ENCODE results near the gene EMC10. TPM values are rescaled to one million over a fixed set of nuclear protein-coding genes. Genes with fewer than 3 reads are reported as not detected.

Gene EMC10
- total and polyA plus RNA-seq, 2 donors (not counting 3 experiments of a cell fraction or from before 2014, with no cell fraction given), result 106 to 111 TPM

DNA sequence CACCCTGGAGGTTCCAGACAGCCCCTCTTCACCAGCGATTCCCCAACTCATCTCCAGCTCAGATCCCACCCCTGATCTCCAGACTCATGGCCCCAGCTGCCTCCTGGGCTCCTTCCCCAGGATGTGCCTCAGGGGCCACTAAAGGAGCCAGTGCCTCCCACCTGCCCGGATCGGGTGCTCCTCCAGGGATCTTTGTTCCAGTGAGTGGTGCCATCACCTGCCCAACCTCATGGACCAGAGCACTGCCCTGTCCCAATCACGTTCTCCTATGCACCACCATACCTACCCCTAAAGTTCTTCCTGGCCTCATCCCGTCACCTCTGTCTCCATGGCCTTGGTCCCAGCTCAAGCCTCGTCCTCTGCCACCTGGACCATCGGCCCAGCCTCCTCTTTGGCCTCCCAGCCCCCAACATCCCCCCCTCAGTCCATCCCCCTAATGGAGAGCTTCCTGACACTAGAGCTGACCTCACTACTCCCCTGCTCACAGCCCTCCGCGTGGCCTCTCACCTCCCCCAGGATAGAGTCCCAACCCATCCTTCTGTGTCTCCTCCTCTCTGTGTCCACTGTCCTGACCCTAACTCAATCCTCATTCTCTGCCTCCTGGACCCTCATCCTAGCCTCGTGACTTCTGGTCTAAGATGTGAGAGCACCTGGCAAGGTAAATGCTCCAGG, 9.1 kb downstream of the EMC10 start:
- FAIRE-seq (no peak), DNase-seq (ENCODE audit: low read depth, low spot score) (no peak)
- Histone ChIP-seq H3K27ac (ENCODE audit: insufficient read depth, low read depth, low read length) (no peak overlapping the region), H3K4me2 (ENCODE audit: insufficient read depth, low read length) (no peak overlapping the region), H3K36me3 (ENCODE audit: control insufficient read depth in 2 of 2, extremely low read depth in 1 of 2, insufficient read depth in 2 of 2, low read length in 2 of 2) (peaks cover 0 to 18% of the 10 kb centered on the region in 2 experiments), H2AFZ (ENCODE audit: low read depth, low read length) (no peak overlapping the region), H3K79me2 (ENCODE audit: control insufficient read depth, insufficient read depth, low read length) (no peaks in the 10 kb centered on the region), H3K9me3 (replicated peaks; ENCODE audit: control insufficient read depth, insufficient read depth, low read length) (no peaks in the 10 kb centered on the region), H3K9ac (replicated peaks; ENCODE audit: extremely low read depth, insufficient read depth, low read length) (no peak overlapping the region), H3K27me3 (ENCODE audit: control insufficient read depth in 2 of 2, insufficient read depth in 2 of 2, low read length in 2 of 2) (peaks cover 4 to 5% of the 10 kb centered on the region in 2 experiments), H3K9me1 (replicated peaks; ENCODE audit: control insufficient read depth, extremely low read depth, insufficient read depth, low read length) (no peaks in the 10 kb centered on the region), H4K20me1 (replicated peaks; ENCODE audit: control insufficient read depth, extremely low read depth, insufficient read depth, low read length) (no peaks in the 10 kb centered on the region), H3K4me3 (replicated peaks in 1 of 3; ENCODE audit: insufficient read depth in 1 of 3, low read depth in 1 of 3, low read length in 3 of 3) (no peak overlapping the region), H3K4me1 (ENCODE audit: control insufficient read depth, extremely low read depth, insufficient read depth, low read length) (no peaks in the 10 kb centered on the region)
- dilution Hi-C loops (cut with MboI; ENCODE audit: extremely low pct_ligation_motif_present, low sequenced_read_pairs) (no loop called here), intact Hi-C loops (cut with micrococcal nuclease) (no loop called here)
- ChIA-PET POLR2A (no interaction called here), CTCF (no interaction called here)
- no peak for TF ChIP-seq FOS (IDR thresholded peaks at IDR 0.05; ENCODE audit: borderline replicate concordance, insufficient read depth, low read length)
- no peak for TF ChIP-seq MYC (IDR thresholded peaks at IDR 0.05; ENCODE audit: low read depth, low read length)
- BruUV-seq (replicated peaks), result no TSS peak

DNA sequence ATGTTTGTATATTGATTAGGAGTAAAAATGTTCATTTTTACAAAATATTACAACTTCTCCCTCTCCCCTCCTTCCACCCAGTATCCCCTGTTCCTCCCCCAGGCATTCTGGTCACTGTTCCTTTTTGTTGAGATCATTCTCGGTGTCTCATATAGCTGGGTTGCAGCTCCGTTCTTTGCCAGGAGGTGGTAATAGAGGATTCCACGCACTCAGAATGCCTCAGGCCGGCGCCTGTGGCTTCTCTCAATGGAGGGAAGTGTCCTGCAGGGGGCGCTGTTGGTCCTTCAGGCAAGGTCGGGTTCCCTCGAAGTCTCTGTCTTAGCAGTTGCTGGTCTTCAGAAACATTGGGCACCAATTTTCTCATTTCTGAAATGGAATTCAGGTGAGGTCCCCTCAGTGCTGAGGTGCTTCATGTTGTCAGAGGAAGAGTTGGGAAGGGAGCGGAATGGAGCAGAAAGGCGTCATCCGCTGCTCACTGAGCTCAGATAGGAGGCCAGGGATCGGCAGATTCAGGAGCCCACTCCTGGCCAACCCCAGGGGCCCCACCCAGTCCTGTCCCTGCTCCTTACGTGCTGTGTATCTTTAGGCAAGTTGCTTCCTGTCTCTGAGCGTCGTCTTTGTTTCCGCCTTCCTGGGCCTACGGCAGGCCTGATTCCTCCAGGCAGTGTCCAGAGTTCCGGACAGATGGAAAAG, 10.7 kb downstream of the EMC10 start:
- no peak overlapping the region for H2AFZ ChIP-seq (ENCODE audit: low read depth, low read length)
- dilution Hi-C loops (cut with MboI; ENCODE audit: extremely low pct_ligation_motif_present, low sequenced_read_pairs) (no loop called here), intact Hi-C loops (cut with micrococcal nuclease) (no loop called here)
- H3K4me2 ChIP-seq (ENCODE audit: insufficient read depth, low read length), result no peak overlapping the region
- no peaks in the 10 kb centered on the region for H3K9me1 ChIP-seq (replicated peaks; ENCODE audit: control insufficient read depth, extremely low read depth, insufficient read depth, low read length)
- no peaks in the 10 kb centered on the region for H3K79me2 ChIP-seq (ENCODE audit: control insufficient read depth, insufficient read depth, low read length)
- no peak overlapping the region for H3K4me3 ChIP-seq (replicated peaks in 1 of 3; ENCODE audit: insufficient read depth in 1 of 3, low read depth in 1 of 3, low read length in 3 of 3)
- BruUV-seq (replicated peaks), result no TSS peak
- DNase-seq (ENCODE audit: low read depth, low spot score) (peak; percentile 15), FAIRE-seq (no peak)
- TF ChIP-seq, protein P1, sequence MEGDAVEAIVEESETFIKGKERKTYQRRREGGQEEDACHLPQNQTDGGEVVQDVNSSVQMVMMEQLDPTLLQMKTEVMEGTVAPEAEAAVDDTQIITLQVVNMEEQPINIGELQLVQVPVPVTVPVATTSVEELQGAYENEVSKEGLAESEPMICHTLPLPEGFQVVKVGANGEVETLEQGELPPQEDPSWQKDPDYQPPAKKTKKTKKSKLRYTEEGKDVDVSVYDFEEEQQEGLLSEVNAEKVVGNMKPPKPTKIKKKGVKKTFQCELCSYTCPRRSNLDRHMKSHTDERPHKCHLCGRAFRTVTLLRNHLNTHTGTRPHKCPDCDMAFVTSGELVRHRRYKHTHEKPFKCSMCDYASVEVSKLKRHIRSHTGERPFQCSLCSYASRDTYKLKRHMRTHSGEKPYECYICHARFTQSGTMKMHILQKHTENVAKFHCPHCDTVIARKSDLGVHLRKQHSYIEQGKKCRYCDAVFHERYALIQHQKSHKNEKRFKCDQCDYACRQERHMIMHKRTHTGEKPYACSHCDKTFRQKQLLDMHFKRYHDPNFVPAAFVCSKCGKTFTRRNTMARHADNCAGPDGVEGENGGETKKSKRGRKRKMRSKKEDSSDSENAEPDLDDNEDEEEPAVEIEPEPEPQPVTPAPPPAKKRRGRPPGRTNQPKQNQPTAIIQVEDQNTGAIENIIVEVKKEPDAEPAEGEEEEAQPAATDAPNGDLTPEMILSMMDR (IDR thresholded peaks at IDR 0.05; ENCODE audit: extremely low read depth in 1 of 2, insufficient read depth in 1 of 2, low read depth in 1 of 2, low read length in 2 of 2), result peak; percentile 48 to 65
- TF ChIP-seq JUN (IDR thresholded peaks at IDR 0.05; ENCODE audit: borderline replicate concordance, insufficient read depth, insufficient read length, low read depth), result no peak
- no peaks in the 10 kb centered on the region for H3K9me3 ChIP-seq (replicated peaks; ENCODE audit: control insufficient read depth, insufficient read depth, low read length)
- H4K20me1 ChIP-seq (replicated peaks; ENCODE audit: control insufficient read depth, extremely low read depth, insufficient read depth, low read length), result no peaks in the 10 kb centered on the region
- no peak overlapping the region for H3K27ac ChIP-seq (ENCODE audit: insufficient read depth, low read depth, low read length)
- H3K9ac ChIP-seq (replicated peaks; ENCODE audit: extremely low read depth, insufficient read depth, low read length), result no peak overlapping the region
- ChIA-PET POLR2A (no interaction called here), CTCF (interaction anchor here (0.7 to 1.7 kb wide), 5 partner anchors 8 to 130 kb away, joined by 3 to 6 read pairs (median 4); partner anchors contain the start of gene JOSD2)
- H3K4me1 ChIP-seq (ENCODE audit: control insufficient read depth, extremely low read depth, insufficient read depth, low read length), result no peaks in the 10 kb centered on the region
- H3K36me3 ChIP-seq (ENCODE audit: control insufficient read depth in 2 of 2, extremely low read depth in 1 of 2, insufficient read depth in 2 of 2, low read length in 2 of 2), result peaks cover 0 to 6% of the 10 kb centered on the region in 2 experiments
- H3K27me3 ChIP-seq (ENCODE audit: control insufficient read depth in 2 of 2, insufficient read depth in 2 of 2, low read length in 2 of 2), result peaks cover 9 to 10% of the 10 kb centered on the region in 2 experiments
